ENCODE results near the gene COBL.
"Not testable (repeated sequence)": the region's sequence is repeated elsewhere in the genome, so short reads cannot be mapped to it uniquely, and the experiment has no call there.

Gene COBL

DNA sequence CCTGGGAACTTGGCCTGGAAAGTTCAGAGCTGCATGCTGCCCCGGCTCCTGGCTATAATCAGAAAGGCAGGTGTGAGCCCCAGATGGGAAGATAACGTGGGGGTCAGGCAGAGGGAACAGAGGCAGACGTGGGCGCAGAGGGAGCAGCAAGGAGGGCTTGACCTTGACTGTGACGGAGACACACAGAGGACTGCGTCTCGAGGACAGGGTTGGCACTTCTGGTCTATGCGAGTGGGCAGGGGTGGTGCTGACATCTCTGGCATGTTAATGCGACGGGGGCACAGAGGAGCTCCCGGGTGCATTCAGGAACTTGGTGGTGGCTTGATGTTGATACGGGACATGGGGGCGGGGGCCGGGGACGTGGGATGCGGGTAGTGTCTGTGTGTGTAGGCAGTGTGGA is 301.8 kb downstream of the COBL start:
- no peak for FAIRE-seq

DNA sequence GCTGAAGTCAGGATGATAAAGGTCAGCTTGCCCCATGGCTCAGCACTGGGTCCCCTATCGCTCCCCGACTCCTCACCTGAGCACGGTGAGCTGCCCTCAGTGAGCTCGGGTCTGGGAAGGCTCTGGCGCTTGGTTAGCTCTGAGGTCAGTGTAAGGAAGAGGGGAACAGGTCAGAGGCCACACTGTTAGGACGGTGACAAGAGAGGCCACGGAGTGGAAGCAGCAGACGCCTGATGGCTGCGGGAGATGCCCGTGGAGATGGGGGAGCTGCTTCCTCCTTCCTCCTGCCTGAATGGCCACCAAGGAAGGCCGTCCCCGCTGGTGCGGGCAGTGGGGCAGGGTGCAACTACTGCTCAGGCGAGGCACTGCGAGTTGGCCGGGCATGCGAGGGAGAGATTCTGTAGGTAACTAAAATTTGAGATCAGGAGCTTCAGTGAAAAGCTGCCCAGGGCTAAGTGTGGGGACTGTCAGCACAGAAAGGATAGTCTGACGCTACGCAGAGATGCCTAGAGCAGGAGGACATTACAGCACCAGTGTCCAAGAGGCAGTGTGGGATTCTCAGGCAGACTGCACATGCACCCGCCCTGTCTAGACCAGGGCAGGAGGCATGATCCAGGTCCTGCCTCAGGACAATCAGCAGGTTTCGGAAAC is 302.6 kb downstream of the COBL start:
- no peak for FAIRE-seq

GRCh38 chr7:51013218-51013786 is 303.3 kb downstream of the COBL start:
- FAIRE-seq = no peak

DNA sequence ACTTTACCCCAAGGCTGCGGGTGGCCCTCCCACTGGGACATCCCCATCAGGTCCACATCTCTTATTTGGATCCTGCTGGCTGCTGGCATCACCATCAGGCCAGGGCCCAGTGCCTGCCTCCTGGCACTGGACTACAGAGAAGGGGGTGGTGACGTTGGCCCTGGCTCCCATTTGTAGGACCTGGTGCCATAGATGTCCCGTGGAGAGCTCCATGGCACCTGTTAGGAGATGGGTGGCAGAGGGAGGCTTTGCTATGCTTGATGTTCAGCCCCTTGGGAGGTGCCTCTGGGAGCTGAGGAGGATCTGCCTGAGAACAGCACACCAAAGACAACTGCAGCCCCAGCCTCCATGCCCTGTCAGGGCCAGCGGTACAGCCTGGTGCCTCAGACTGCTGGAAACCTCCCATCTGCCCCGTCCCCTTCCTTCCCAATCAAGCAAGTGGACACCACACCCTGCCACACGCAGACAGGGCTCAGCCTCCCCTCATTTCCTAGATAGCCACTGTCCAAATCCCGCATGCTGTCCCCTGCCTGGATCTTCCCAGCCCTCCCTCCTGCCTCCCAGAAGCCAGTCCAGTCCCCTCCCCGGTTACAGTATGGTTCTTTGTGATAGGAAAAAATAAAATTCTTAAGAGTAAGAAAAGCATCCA is 303.9 kb downstream of the COBL start:
- FAIRE-seq = no peak

DNA sequence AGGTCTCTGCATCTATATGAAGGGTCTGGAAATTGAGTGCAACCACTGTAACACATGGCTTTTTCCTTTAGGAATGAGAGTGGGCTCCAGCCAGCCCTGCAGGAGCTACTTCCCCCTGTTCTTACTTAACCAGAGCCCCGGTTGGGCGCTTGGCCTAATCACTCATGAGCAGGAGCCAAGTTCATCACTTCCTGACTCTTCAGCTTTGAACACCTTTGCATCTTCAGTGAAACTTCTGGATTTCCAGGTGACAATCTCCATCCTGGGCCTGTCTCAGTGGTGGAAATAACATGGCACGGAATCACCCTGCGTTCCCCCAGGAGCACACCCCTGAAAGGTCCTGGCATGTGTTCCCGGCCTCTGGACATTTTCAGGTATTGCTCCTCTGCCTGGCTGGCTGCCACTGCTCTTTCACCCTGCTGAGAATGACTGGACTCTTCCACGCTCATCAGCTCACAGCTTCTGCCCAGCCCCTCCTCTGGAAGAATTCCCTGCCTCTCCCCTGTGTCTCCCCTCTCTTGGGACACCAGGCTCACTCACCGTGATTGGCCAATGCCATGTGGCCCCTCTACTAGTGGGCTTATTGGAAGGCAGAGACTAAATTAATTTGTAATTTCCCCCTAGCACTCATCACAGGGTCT is 304.8 kb downstream of the COBL start:
- no peak for FAIRE-seq

GRCh38 chr7:51010534-51010933 is 306.1 kb downstream of the COBL start:
- no peak for FAIRE-seq

DNA sequence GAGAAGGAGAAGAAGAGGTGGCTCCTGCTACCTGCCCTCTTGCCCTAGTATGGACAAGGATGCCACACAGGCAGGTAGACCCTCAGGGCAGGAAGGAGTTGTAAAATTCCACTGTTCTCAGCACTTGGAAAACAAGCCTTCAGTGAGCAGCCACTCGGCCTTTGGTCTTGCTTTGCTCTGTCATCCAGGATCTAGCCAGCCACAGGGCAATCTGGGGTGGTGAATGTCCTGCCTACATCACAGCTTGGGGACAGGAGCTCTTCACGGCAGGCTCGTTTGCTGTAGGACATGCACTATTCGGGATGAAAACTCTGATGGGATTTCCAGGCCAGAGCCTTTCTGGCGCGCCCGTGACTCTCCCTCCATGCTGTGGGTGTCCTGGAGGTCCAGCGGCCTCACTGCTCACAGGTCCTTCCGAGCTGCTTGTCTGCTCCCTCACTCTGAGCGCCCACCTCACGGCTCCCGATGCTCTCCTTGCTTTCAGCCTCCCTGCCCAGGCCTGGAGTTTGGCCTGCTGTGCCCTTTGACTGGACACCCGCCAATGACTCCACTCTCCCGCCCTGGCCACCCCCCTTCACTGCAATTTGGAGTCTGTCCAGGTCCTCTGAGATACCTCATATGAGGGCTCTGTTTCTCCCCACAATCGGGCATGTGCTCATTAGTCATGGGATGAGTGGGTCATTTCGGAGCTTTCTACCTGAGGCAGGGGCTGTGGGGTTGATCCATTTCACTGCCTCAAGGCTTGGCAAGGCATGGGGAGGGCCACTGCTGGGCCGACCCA is 306.7 kb downstream of the COBL start:
- no peak for FAIRE-seq

DNA sequence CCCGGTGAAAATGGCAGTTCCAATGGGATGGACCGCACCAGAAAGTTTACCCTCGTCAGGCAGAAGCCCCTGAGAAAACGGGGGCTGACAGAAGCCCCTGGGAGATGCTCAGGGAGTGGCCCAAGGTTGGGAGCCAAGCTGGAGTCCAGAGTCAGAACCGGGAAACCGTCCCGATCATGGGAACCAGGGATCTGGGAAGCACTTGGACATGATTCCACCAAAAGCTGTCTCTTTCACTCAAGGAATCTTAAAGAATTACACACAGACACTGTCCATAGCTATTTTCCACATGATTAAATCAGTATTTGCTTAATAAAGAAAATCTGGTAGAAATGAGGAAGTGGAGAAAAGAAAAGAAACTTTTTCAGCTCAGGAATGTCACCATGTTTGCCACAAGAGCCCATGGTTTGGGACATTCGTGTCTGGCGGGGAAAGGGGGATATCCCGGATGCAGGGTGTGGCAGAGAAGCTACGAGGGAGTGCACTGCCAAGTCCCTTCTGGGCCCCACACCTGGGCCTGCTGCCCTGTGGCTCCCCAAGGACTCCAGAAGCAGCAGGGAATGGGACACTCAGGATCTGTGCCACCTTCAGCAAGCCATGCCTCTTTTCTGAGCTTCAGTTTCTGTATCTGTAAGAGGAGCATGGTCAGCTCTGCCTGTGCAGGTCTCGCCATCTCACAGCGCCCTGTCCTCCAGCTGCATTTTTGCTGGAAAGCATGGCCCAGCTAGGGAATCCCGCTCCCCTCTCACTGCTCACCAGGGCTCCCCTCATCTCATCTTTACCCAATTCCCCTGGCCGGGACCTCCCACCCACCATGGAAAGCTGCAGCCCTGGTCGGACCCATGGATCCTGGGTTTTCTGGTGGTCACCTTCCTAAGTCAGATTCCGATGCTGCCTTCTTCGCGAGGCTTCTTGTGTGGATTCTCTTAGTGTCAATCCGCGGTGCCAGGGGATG is 308.8 kb downstream of the COBL start:
- no peak for FAIRE-seq

DNA sequence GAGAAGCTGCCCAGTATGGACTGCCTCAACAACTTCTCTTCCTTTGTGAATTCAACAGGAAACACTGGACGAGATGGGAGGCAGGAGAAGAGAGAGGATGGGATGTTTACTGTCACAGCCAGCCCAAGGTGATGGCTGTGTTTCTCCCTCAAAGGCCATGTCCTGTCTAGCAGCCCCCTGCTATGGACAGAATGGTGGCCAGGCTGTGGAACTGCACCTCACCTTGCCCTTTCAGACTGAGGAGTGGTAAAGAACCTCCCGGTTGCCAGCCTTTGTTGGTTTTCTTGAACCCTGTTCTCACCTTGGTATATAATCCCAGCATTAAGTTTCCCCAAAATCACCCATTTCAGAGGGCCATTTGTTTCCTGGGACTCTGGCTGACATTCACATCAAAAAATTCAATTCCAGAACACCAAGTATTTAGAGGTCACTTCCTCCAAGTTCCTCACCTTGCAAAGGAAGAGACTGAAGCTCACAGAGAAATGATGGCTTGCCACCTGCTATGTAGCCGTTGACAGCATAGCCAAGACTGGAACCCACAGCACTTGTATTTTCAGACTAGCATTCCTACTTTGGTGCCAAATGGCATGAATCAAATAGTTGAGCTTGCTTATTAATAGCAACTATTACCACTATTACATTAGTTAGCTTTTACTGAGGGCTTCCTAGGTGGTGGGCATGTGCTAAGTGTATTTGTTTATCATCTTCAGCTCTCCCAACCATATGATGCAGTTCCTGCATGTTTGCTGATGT is 309.9 kb downstream of the COBL start:
- no peak for FAIRE-seq

DNA sequence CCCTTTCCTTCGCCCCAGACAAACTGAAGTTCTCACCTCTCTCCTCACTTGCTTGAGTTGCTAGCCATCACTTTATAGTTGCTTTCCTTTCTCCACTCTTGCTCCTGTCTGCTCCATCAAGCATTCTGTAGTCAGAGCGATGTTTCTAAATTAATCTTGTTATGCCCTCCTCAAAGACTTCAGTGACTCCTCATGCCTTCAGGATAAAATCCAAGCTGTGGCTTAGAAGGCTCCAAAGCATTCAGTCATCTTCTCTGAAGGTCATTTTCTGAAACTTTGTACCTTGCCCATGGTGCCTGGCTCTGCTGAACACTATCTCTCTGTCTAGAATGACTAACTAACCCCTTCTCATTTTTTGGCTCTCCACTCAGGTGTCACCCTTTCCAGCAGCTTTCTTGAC is 311.5 kb downstream of the COBL start:
- no peak for FAIRE-seq

GRCh38 chr7:51000956-51001355 is 315.7 kb downstream of the COBL start:
- no peak for FAIRE-seq

DNA sequence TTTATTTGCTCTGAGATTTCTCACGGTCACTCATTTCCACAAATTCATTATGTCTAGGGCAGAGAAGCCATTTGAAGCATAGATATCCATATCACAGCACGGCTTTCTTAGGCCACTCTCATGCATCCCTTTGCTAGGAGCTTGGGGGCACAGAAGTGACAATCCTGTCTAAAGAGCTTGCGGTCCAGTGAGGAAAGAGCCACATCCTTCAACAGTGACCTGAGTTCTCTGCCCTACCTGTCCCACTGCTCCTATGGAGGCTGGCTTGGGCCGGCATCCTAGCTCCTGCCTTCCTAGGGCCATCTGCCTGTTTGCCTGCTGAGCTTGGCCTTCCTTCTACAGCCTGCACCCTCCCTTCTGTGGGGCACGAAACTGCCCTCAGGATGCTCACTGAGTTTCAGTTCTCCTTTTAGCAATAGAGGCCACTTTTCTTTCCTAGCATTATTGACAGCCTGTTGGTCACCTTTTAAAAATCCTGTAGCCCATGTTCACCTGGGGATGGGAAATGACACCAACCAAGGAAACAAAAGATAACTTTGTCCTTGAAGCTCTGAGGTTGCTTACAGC is 321.8 kb downstream of the COBL start:
- FAIRE-seq = no peak

DNA sequence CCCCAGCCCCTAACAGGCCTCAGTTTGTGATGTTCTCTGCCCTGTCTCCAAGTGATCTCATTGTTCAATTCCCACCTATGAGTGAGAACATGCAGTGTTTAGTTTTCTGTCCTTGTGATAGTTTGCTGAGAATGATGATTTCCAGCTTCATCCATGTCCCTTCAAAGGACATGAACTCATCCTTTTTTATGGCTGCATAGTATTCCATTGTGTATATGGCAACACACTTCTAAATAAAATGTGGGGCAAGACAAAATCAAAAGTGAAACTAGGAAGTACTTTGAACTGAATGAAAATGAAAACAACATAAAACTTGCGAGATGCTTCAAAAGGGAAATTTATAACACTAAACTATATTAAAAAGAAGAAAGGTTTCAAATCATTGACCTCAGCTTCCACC is 326.4 kb downstream of the COBL start:
- FAIRE-seq = not testable (repeated sequence)

DNA sequence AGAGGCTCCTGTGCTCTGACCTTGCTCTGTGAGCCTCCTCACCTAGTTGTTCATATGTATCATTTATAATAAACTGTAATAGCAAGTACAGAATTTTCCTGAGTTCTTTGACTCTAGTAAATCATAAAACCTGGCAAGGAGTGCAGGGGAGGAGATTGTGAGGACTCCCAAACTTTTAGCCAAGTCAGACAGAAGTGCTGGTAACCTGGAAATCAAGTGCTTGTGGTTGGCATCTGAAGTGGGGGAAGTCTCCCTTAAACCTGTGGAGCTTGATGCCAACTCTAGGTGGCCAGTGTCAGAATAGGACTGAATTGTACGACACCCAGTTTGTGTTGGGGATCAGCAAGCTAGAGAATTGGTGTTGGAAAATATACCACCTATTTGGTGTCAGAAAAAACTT is 327.6 kb downstream of the COBL start:
- no peak for FAIRE-seq

DNA sequence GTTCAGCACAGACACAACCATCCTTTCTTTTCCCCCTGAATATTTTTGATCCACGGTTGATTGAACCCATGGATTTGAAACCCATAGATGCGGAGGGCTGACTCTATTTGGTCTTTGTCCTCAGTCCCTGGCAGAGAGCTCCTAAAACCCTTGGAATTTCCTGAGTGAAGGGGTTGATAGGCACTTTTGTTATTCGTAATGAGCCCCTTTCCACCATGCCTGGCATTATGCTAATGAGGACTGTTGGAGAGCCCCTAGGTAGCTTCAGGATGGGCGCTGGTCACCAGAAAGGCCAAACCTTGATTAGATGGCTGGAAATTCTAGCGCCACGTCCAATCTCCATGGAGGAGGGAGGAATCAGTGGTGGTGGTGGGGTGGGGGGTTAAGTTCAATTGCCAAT is 328.1 kb downstream of the COBL start:
- FAIRE-seq = no peak

DNA sequence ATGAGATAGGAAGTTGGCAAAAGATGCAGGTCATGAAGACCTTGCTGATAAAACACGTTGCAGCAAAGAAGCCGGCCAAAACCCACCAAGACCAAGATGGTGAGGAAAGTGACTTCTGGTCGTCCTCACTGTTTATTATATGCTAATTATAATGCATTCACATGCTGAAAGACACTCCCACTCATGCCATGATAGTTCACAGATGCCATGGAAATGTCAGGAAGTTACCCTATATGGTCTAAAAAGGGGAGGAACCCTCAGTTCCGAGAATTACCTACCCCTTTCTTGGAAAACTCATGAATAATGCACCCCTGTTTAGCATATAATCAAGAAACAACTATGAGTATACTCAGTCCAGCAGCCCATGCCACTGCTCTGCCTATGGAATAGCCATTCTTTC is 331.5 kb downstream of the COBL start:
- FAIRE-seq = no peak

GRCh38 chr7:50983850-50984249 is 332.8 kb downstream of the COBL start:
- no peak for FAIRE-seq

DNA sequence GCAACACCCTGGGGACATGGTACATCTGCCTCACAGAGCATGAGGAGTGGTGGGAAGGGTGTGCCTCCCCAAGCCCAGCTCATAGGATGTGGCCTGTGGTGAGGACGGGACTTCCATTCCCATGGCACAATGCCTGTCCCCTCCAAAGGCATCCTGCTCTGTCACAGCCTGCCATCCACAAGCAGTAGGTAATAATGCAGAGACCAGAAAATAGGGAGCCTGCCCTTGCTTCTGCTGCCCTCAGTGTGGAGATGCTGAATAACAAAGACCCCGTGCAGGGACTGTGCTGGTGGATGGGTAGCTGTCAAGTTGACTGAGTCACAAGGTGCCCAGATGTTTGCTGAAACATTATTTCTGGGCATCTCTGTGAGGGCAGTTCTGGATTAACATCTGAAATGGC is 334.0 kb downstream of the COBL start:
- FAIRE-seq = no peak

DNA sequence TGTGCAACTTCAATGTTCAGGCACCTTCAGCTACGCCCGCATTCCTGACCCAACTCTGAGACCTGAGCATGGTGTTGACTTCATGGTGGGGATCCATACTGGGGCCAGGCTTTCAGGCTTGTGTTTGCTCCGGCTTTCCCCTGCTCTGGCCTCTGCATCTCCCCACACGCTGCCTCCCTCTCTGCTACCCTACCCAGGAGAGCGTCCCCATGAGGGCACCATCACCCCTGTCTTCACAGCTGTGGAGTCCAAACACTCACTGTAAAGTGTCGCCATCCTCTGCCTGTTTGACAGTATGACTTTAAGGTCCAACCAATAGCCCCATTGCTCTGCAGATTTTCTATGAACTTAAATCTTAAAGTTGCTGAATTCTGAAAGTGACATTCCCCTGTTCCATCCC is 334.9 kb downstream of the COBL start:
- no peak for FAIRE-seq

GRCh38 chr7:50980411-50980810 is 336.2 kb downstream of the COBL start:
- FAIRE-seq = no peak

GRCh38 chr7:50978633-50979215 is 337.9 kb downstream of the COBL start:
- FAIRE-seq = no peak
